Measurements from ENCODE around the gene AKAP3.

AKAP3 gene

DNA sequence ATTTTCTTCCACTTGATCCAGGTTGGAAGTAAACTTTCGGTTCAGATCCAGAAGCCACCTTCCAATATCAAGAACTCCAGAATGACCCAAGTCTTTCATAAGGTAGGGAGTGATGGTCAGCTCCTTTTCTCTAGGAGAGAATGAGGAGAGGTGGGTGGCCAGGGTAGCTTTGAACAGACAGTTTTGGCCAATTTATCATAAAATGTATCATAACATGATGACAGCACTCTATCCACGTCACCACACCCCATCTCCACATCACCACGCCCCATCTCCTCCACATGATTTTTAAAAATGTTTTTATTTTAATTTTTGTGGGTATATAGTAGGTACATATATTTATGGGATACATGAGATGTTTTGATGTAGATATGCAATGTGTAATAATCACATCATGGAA is 59.9 kb downstream of the AKAP3 start:
- H3K4me3 ChIP-seq (ENCODE audit: low read depth, low read length), result no peak overlapping the region
- TF ChIP-seq, protein P1, sequence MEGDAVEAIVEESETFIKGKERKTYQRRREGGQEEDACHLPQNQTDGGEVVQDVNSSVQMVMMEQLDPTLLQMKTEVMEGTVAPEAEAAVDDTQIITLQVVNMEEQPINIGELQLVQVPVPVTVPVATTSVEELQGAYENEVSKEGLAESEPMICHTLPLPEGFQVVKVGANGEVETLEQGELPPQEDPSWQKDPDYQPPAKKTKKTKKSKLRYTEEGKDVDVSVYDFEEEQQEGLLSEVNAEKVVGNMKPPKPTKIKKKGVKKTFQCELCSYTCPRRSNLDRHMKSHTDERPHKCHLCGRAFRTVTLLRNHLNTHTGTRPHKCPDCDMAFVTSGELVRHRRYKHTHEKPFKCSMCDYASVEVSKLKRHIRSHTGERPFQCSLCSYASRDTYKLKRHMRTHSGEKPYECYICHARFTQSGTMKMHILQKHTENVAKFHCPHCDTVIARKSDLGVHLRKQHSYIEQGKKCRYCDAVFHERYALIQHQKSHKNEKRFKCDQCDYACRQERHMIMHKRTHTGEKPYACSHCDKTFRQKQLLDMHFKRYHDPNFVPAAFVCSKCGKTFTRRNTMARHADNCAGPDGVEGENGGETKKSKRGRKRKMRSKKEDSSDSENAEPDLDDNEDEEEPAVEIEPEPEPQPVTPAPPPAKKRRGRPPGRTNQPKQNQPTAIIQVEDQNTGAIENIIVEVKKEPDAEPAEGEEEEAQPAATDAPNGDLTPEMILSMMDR (IDR thresholded peaks at IDR 0.05; ENCODE audit: control insufficient read depth, extremely low read depth, insufficient read depth), result no peak
- no peak for DNase-seq (ENCODE audit: low read depth)

DNA sequence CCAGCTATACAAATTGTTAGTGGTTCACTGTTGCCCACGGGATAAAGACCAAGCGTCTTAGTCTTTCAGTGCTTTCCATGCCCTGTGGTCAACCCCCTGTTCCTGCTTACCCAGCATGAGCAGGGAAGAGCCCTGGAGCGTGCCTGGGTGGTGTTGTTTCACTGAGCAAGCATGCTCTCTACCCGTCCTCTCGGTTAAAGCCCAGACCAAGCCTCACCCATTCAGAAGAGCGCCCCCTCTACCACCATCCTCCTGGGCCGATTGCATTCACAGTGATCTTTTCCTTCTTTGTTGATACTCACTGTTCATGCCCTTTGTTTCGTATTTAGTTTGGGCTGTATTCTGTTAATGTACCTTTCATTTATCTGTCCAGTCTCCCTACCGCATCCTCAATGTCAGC is 61.7 kb downstream of the AKAP3 start:
- no peak overlapping the region for H3K4me3 ChIP-seq (ENCODE audit: low read depth, low read length)
- no peak for DNase-seq (ENCODE audit: low read depth)
- TF ChIP-seq, protein P1 (IDR thresholded peaks at IDR 0.05; ENCODE audit: control insufficient read depth, extremely low read depth, insufficient read depth), result no peak

DNA sequence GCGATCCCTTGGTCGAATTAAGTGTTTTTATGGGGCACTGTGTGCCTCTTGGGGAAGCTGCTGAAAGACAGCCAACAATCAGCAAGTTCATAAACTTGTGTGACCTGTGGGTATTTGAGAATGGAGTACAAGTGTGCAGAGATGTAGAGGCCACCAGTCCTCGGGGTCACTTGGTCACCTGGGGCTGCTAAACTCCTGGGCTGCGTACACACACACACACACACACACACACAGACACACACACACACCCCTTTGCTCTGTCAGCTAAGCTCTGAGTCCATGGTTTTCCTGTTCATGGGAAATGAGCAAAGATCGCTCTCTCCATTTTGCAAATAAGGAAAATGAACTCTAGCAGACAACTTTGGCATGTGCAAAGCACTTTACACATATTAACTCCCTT is 62.4 kb downstream of the AKAP3 start:
- TF ChIP-seq, protein P1 (IDR thresholded peaks at IDR 0.05; ENCODE audit: control insufficient read depth, extremely low read depth, insufficient read depth), result no peak
- DNase-seq (ENCODE audit: low read depth), result no peak
- no peak overlapping the region for H3K4me3 ChIP-seq (ENCODE audit: low read depth, low read length)

DNA sequence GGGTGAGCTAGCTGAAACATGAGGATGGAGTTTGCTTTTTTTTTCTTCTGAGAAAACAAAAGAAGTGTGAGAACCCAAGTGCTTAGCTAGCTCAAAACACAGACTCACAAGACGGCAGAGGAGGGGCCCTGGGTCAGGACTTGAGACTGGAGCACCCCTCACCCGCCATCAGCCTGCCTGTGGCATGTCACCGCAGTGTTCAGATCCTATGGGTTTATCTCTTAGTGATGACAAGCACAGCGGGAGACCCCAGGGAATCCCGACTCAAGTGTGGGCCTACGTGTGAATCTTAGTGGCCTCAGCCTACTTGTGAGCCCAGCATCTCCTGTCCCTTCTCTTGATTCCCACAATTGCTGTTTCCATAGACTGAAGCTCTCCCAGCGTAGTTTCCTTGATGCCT is 64.0 kb downstream of the AKAP3 start:
- TF ChIP-seq, protein P1 (IDR thresholded peaks at IDR 0.05; ENCODE audit: control insufficient read depth, extremely low read depth, insufficient read depth), result no peak
- H3K4me3 ChIP-seq (ENCODE audit: low read depth, low read length), result no peak overlapping the region
- DNase-seq (ENCODE audit: low read depth), result no peak

DNA sequence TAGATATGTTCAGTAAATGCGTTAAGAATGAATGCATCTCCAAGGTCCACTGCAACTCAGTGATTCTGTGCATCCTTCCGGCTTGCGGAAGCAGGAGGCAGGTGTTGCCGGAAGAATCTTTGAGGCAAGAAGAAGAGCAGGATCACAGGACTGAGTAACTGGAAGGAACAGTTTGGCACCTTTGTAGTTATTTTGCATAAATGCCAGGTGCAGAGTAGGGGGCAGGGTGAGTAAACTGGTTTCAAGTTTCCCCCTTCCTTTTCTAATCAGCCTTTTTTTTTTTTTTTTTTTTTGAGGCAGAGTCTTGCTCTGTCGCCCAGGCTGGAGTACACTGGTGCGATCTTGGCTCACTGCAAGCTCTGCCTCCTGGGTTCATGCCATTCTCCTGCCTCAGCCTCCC is 64.6 kb downstream of the AKAP3 start:
- no peak overlapping the region for H3K4me3 ChIP-seq (ENCODE audit: low read depth, low read length)
- DNase-seq (ENCODE audit: low read depth), result no peak
- TF ChIP-seq, protein P1 (IDR thresholded peaks at IDR 0.05; ENCODE audit: control insufficient read depth, extremely low read depth, insufficient read depth), result no peak

DNA sequence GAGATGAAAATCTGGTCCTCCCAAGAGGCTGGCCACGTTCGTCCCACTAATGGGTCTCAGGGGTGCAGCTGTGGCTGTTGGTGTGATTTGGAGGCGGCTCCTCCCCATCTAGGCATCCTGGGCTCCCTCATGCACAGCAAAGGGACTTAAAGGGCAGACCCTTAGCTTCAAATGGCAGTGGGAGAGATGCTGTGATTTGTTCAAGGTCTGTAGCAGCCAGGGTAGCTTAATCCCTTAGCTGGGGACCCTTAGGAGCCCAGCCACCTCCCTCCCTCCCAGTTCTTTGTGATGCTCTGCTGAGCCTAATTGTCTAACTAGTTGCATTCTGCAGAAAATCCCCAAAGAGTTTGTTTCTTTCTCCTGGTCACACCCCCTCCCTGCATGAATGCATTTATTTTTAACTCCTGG is 68.6 kb downstream of the AKAP3 start:
- no peak for DNase-seq (ENCODE audit: low read depth)
- H3K4me3 ChIP-seq (ENCODE audit: low read depth, low read length), result no peak overlapping the region
- TF ChIP-seq, protein P1 (IDR thresholded peaks at IDR 0.05; ENCODE audit: control insufficient read depth, extremely low read depth, insufficient read depth), result no peak

DNA sequence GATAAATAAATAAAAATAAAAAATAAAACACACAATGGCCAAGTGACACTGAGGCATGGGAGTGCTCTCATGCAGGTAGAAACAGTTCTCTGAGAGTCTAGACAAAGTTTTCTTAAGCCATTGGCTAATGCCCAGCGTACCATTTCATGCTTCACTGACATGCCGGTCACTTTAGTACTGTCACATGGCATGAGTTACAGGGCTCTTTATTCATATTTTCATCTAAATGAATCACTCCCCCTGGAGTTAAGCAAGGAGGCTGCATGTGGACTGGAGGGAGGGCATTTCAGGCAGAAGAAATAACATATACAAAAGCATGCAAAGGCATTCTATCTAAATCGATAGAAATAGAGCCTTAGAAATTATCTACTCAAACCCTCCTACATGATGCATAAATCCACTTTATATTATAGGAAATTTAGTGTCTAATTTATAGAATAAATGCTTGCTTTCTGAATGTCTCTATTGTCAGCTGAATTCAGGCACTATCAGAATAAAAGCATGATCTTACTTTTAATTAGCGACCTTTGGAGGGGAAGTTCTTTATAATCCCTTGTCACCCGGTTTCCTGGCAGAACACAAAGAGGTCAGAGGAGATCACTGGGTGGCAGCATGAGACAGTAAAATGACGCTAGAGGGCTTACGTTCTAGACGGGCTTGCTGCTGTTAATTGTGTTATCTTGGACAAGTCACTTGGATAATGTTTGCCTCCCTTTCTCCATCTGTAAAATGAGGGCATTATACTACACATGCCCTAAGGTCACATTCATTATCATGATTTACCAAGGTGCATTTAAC is 69.3 kb downstream of the AKAP3 start:
- no peak overlapping the region for H3K4me3 ChIP-seq (ENCODE audit: low read depth, low read length)
- no peak for DNase-seq (ENCODE audit: low read depth)
- TF ChIP-seq, protein P1 (IDR thresholded peaks at IDR 0.05; ENCODE audit: control insufficient read depth, extremely low read depth, insufficient read depth), result peak; percentile 76
